Gastroesophageal sphincter (tissue), 3 donors: ENCODE measurements around the gene MAP3K21.

Experiments
- CTCF ChIP-seq, 4 experiments: fragments of 200-600 bp in 2 of 4; fragments of 450-650 bp in 2 of 4; sonication (generic) in 1 of 4; IDR thresholded peaks; one replicate each; pipeline ENCODE4 v1.5.1; 2017 to 2019; ENCODE audit warnings: antibody characterized with exemption in 4 of 4, mild to moderate bottlenecking in 2 of 4, moderate library complexity in 2 of 4
- POLR2AphosphoS5 ChIP-seq: sonication (generic); formaldehyde crosslinking; IDR thresholded peaks from one replicate; pipeline ENCODE4 v1.6.1; 2017; ENCODE audit warnings: antibody characterized with exemption

DNA sequence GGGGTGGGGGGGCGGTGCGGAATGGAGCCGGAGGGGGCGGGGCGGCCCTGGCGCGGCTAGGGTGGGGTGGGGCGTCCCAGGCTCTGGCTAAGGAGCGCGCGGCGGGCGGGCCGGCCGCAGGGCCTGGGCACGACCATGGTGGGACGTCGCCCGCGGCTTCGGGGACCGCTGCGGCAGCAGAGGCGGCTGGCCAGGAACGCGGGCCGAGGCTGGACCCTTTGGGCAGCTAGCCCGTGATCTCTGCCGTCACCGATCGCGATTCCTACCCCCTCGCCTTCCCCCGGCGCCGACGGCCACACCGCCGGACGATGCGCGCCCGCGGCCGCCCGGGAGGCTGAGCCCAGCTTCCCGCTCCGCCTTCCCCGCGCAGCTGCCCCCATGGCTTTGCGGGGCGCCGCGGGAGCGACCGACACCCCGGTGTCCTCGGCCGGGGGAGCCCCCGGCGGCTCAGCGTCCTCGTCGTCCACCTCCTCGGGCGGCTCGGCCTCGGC, at the start of gene MAP3K21:
- no peak for TF ChIP-seq POLR2AphosphoS5
- no peak for TF ChIP-seq CTCF (IDR thresholded peaks at IDR 0.05)
